8988T (cell line): ENCODE measurements around the gene LZTS2.

Experiments
- DNase-seq: peaks from one replicate; pipeline ENCODE4 v3.0.0; 2011

The LZTS2 gene

GRCh38 chr10:101000127-101000914 is 713 bp downstream of the LZTS2 start:
- DNase-seq, result peak; percentile 66

- peak; percentile 81 for DNase-seq
These were observed 1.5 kb downstream of the LZTS2 start for GRCh38 chr10:101000915-101001658.

GRCh38 chr10:101001659-101002035 is 2.0 kb downstream of the LZTS2 start:
- DNase-seq, result no peak

- DNase-seq, result no peak
These were observed 2.8 kb downstream of the LZTS2 start for GRCh38 chr10:101002456-101002855.

GRCh38 chr10:101003639-101004206 is 4.1 kb downstream of the LZTS2 start:
- DNase-seq, result no peak

GRCh38 chr10:101005361-101005760 is 5.8 kb downstream of the LZTS2 start:
- DNase-seq, result no peak

- DNase-seq, result no peak
These were observed 6.4 kb downstream of the LZTS2 start for GRCh38 chr10:101005869-101006567.

- DNase-seq, result no peak
These were observed 7.0 kb downstream of the LZTS2 start for GRCh38 chr10:101006593-101007098.

- DNase-seq, result no peak
These were observed 7.6 kb downstream of the LZTS2 start for GRCh38 chr10:101007099-101007711.

GRCh38 chr10:101007915-101008822 is 8.6 kb downstream of the LZTS2 start:
- DNase-seq, result no peak

GRCh38 chr10:101008823-101009423 is 9.3 kb downstream of the LZTS2 start:
- no peak for DNase-seq

GRCh38 chr10:101010329-101010728 is 10.7 kb downstream of the LZTS2 start:
- no peak for DNase-seq

- DNase-seq, result peak; percentile 62
These were observed 12.2 kb downstream of the LZTS2 start for GRCh38 chr10:101011517-101012423.

- peak; percentile 88 for DNase-seq
These were observed 13.1 kb downstream of the LZTS2 start for GRCh38 chr10:101012525-101013364.

- DNase-seq, result no peak
These were observed 13.8 kb downstream of the LZTS2 start for GRCh38 chr10:101013365-101013825.

- peak; percentile 76 for DNase-seq
These were observed 14.7 kb downstream of the LZTS2 start for GRCh38 chr10:101014230-101014884.

GRCh38 chr10:101014966-101015581 is 15.5 kb downstream of the LZTS2 start:
- no peak for DNase-seq

GRCh38 chr10:101015582-101015973 is 16.0 kb downstream of the LZTS2 start:
- DNase-seq, result no peak
